Measurements from ENCODE around the gene LUC7L3.

The LUC7L3 gene

DNA sequence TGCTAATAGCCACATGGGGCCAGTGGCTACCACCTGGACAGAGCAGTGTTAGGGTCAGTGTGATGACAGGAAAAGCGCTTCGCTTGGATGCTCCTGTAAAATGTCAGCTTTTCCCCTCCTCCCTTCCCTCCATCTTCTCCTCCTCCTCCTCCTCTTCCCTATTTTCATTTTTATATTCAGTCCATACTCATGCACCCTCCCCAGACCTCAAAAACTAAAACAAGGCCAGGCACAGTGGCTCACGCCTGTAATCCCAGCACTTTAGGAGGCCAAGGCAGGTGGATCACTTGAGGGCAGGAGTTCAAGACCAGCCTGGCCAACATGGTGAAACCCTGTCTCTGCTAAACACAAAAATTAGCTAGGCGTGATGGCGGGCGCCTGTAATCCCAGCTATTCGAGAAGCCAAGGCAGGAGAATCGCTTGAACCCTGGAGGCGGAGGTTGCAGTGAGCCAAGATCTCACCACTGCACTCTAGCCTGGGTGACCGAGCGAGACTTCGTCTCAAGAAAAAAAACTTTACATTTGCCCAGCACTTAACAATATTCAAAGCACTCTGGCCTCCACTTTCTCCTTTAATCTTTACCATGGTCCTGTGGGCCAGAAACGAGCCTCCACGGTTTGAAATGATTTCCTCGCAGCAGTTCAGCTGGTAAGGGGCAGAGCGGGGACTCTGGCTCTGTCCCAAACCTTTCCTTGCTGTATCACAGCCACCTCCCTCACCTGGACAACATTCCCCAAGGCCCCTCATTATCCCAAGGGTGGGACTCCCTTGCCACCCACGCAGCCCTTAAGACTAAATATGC, 33.5 kb upstream of the LUC7L3 start:
- DNase-seq (ENCODE audit: low read depth in 2 of 2) = no peak

DNA sequence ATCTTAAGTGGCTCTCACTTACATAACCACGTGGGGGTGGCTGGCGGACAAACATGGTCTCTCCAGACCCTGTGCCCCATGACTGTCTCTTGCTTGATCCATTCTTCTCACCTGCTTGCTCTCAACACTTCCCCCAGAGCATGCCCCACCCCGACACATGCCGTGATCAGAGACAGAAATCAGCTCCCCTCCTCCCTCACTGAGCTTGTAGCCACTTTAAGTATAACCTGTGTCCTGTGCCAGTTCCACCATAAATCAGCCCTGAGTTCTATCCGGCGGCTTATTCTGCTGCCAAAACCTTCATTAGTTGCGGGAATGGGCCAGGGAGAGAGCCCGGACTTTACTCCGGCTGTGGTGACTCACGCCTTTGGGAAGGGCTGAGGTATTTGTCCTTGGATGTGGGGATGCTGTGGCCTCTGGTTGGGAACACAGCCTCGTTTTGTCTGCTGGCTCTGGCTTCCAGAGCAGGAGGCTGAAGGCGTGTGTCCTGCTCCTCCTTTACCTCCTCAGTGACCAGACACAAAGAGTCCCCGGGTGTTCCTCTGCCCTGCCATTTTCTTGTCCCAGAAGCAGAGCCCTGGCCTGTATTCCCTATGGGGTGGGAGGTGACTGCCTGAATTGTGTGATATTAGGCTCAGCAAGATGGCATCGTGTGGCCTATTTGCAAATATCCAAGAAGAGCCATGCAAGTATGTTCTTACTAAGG, 32.8 kb upstream of the LUC7L3 start:
- no peak for DNase-seq (ENCODE audit: low read depth in 2 of 2)

DNA sequence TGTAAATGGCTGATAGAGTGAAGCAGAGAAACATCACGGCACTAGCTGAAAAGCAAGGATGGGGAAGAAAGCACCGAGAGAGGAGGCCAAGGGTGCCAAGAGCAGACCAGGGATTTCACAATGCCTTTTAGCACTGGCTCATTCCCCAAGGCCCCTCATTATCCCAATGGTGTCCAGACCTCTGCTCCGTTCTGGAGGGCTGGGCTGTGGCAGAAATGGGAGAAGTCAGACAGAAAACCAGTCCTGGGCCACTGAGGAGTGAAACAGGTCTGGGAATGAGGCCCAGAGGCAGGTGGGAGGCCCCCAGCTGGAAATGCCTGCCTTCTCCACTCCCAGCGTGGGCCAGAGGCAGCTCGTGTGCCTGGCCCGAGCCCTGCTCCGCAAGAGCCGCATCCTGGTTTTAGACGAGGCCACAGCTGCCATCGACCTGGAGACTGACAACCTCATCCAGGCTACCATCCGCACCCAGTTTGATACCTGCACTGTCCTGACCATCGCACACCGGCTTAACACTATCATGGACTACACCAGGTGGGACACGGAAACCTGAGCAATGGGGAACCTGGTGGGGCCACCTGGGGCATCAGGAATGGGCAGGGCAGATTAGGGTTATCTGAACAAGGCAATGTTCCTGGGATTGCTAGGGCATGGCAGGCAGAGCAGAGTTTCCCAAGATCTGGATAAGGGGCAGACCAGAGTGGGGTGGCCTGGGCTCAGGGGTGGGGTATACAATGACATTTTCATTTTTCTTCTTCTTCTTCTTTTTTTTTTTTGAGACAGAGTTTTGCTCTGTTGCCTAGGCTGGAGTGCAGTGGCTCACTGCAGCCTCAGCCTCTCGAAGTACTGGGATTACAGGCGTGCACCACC, 32.0 kb upstream of the LUC7L3 start:
- no peak for DNase-seq (ENCODE audit: low read depth in 2 of 2)

DNA sequence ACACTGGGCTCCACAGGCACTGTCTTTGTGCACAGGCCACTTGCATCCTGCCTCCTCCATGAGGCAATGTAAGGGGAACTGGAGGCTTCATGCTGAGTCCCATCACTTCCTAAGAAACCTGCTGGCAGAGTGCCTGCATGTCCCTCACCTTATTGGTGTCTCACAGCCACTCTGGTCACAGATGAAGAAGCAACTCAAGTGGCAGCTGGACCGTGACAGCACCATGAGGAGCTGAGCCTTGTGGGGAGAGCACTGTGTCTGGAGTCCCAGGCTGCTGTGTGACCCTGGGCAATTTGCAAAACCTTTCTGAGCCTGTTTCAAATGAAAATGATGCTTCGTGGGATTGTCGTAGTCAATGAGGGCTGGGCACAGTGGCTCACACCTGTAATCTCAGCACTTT, 31.2 kb upstream of the LUC7L3 start:
- DNase-seq (ENCODE audit: low read depth in 2 of 2) = no peak

DNA sequence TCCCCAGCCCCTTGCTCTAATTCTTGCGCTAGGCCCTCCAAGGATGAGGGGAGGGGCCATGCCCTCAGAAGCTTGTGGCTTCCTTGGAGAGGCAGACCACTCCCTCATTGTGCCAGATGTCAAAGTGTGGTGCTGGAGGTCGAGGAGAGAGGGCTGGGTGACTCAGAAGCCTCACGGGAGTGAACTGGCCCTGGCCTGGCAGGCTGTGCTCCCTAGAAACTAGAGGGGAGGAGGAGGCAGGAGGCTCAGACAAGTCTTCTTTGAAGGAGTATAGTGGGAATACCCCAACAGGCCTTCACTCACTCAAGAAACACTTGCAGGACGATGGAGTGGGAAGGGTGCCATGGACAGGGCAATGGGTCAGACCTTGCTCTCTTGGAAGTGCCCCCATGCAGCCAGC, 30.2 kb upstream of the LUC7L3 start:
- DNase-seq (ENCODE audit: low read depth in 2 of 2) = no peak

DNA sequence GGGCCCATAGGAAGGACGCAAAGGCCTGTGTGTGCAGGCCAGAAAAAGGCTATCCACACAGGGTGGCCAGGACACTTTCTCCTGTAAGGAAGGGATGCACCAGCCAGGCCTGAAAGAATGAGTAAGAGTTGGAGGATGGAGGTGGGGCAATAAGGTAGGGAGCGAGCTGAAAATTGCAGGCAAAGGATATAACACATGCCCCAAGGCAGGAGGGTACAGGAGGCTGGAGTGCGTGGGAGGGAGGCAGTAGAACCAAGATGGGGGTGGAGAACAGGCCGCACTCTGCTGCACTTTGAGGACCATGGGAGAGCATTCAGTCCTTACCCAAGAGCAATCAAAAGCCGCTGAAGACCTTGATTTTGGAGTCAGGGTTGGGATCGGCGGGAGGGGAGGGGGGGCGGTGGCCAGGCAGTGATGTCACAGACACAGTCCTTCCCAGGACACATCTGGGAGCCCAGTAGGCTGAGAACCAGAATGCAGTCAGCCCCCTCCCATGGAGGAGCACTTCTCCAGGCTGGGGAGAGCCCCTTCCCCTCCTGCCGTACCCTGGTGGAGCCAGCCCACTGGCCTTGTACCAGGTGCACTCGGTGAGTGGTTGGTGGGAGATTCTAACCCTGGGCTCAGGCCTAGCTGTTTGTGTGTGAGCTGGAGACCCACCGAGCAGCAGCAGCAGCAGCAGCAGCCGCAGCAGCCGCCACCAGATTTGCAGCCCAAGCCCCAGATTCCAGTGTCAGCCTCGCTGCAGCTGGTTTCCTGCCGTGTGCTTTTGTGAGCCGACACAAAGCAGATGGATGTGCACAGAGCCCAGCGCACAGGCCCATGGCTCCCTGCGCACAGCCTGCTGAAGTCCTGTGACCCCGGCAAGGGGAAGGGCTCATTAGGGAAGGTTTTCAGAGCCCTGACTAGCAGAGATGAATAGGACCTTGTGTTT, 29.2 kb upstream of the LUC7L3 start:
- DNase-seq (ENCODE audit: low read depth in 2 of 2) = no peak

DNA sequence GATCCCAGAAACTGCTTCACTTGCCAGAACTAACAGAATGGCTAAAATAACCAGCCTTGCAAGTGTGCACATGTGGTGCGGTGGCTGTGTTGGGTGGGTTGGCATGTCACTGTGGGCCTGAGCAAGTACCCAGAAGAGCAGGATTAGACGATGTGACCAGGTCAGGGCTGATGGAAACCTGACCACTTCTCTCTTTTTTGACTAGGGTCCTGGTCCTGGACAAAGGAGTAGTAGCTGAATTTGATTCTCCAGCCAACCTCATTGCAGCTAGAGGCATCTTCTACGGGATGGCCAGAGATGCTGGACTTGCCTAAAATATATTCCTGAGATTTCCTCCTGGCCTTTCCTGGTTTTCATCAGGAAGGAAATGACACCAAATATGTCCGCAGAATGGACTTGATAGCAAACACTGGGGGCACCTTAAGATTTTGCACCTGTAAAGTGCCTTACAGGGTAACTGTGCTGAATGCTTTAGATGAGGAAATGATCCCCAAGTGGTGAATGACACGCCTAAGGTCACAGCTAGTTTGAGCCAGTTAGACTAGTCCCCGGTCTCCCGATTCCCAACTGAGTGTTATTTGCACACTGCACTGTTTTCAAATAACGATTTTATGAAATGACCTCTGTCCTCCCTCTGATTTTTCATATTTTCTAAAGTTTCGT, 28.4 kb upstream of the LUC7L3 start:
- DNase-seq (ENCODE audit: low read depth in 2 of 2) = no peak

DNA sequence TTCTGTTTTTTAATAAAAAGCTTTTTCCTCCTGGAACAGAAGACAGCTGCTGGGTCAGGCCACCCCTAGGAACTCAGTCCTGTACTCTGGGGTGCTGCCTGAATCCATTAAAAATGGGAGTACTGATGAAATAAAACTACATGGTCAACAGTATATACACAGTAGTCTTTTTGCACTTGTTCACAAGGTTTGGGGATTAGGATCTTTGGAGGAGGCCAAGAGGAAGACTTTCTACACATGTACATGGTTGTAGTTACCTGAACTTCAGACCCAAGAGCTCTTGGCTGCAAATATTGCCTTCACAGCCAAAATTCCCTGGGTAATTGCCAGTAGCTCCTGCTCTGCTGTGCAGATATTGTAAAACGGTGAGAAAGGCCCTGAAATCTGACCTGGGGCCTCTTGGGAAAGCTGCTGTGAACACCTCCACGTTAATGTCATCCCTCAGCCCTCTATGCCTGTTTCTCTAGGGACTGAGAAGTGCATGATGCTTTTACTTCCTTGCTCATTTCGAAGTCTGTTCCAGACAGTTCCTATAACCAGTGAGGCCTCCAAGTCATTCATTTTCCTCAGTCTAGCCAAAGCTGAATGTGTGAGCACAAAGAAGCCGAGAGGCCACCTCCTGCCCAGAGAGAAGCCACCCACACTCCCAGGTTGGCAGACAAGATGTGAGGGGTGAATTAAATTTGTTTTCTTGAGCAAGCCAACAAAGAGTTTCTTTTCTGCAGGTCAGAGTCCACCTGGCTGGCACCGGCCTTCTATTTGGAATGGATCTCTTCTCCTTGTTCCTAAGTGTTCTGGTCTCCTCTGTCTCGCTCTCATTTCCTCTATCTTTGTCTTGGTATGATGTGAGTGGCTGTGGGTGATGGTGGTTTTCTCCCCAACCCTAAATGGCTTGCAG, 27.6 kb upstream of the LUC7L3 start:
- DNase-seq (ENCODE audit: low read depth in 2 of 2) = no peak

DNA sequence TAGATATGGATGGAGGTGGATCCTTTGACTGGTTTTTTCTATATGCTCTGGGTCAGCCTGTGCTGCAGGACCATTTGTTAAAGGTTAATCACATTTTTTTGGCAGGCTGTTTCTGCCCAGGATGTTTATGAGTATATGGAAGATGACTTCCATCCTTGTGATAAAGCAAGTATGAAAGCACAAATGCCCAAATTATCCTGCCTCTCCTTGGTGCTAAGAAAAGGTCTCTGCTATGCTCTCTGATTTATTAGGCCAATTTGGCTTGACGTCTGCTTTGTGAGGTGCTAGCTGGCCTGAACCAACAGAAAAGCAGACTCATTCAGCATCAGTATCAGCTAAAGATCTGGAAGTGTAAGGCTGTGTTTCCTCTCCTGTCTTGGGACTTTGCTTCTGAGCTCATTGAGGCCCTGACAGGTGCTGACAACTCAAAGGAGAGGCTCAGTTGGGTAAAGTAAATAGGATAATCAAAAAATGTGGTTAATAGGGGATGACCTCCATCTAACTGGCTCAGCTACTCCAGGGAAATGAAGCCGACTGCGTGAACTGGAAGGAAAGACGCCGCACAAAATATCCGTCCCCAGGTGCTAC, 26.9 kb upstream of the LUC7L3 start:
- no peak for DNase-seq (ENCODE audit: low read depth in 2 of 2)

DNA sequence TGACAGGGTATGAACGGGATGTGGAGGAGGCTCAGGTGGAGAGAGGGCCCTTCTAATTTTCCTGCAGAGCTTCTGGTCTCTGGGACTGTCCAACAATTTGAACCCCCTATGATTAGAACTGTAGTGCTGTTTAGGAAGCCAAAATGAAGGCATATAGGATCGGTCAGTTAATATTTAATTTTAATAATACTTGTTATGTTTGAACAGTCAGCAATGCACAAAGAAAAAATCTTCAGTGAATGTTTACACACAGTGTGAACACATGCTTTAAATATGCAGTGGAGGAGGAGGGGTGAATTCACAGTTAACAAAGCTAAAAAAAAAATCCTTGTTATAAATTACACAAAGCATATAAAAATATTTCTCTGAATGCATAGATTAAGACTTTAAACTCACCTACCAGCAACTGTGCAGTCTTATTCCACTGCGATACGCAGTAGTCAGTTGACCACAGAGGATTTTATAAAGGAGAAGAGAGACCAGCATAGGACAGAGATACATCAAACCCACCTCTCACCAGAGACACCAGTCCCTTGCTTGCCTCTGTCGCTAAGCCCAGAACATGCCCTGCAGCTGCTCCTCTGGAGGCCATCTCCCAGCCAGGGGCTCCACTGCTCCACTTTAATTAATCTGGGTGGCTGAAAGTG, 26.2 kb upstream of the LUC7L3 start:
- DNase-seq (ENCODE audit: low read depth in 2 of 2) = no peak

DNA sequence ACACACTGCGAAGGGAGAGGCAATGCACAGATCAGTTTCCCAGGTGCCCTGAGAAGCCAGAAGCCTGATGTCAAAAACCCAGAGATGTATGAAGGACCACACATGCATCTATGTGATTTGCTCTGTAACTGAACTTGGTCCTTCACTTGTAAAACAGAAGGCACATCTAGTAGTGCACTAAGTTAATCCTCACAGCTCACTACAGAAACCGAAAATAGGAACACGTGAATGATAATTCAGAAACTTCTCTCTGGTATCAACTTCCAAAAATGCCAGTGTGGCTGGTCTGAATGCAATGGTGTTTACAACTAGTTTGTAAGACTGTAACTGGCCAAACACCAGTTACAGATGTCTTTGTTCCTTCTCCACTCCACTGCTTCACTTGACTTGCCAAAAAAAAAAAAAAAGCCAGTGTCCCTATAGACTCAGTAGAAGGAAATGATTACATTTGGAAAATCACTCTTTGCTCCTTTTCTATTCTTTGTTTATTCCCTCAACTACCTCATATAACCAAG, 23.0 kb upstream of the LUC7L3 start:
- no peak for DNase-seq (ENCODE audit: low read depth in 2 of 2)

DNA sequence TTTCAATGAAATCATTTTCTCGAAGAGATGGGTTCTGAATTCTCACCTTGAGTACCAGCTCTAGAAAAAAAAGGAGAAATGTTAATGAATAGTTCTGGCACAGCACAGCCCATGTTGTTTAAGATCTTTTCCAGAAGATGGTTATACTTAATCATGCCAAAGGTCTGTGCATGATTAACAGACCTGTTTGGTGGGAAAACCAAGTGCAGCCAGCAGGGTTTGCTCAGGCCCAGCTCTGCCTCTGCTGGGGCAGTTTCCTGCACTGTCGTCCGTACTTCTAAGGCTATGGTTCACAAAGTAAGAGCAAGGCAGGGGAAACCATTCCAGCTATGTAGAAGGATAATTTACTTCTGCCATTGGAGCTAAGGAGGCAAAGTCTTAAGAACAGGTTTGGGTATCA, 22.3 kb upstream of the LUC7L3 start:
- DNase-seq (ENCODE audit: low read depth in 2 of 2) = no peak

DNA sequence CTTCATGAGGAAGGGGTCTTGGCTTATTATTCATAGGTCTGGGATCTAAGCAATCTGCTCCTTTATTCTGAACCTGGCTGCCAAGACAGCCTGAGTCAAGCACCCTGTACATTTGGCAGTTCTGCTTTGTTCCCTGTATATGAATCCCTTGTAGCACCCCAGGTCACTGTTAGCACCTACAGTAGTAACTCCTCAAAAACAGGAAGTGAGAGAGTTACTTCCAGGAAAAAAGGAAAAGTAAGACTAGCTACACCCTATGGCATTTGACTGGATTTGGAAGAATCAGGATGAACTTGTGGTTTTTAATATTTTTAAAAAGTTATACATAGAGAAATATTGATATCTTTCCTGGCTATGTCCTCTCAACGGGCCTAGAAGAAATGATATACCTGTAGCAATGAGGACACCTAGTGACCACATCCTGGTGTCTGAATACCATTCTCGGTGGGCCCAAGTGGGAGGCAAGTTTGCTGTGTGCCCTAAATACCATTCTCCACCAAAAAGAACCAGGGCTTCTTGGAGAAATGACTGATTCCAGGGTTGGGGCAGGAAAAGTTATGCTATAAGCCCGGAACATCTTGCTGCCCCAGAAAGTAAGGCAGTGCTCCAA, 21.6 kb upstream of the LUC7L3 start:
- DNase-seq (ENCODE audit: low read depth in 2 of 2) = no peak

DNA sequence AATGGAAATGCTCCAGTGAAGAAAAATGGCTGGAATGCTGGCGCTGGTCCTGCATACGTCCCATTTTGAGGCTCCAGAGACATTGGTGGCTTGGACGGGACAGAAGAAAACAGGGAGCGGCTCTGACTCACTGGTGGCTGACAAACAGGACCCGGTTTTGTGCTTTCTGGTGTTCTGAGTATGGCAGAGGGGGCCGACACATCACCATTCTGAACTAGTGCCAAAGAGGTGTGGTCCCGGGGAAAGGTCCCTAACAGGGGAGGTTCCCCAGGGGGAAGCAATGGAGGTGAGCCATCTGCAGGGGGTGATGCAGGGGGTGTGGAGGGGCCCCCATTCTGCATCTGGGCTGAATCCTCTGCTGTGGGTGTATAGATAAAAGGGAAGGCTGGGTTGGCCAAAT, 20.0 kb upstream of the LUC7L3 start:
- DNase-seq (ENCODE audit: low read depth in 2 of 2) = no peak

DNA sequence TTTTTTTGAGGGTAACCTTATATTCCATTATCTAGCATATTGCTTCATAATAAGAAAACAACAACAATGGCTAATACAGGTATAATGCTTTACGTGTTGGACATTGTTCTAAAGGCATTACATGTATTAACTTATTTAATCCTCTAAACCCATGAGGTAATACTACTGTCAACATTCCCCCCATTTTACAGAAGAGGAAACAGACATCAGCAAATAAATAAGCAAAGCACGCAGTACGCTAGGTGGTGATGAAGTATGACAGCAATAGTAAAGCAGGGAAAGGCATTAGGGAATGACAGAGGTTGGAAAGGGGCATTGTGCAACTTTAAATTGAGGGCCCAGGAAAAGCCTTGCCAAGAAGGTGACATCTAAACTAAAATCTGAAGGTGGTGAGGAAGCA, 16.2 kb upstream of the LUC7L3 start:
- DNase-seq (ENCODE audit: low read depth in 2 of 2) = no peak

DNA sequence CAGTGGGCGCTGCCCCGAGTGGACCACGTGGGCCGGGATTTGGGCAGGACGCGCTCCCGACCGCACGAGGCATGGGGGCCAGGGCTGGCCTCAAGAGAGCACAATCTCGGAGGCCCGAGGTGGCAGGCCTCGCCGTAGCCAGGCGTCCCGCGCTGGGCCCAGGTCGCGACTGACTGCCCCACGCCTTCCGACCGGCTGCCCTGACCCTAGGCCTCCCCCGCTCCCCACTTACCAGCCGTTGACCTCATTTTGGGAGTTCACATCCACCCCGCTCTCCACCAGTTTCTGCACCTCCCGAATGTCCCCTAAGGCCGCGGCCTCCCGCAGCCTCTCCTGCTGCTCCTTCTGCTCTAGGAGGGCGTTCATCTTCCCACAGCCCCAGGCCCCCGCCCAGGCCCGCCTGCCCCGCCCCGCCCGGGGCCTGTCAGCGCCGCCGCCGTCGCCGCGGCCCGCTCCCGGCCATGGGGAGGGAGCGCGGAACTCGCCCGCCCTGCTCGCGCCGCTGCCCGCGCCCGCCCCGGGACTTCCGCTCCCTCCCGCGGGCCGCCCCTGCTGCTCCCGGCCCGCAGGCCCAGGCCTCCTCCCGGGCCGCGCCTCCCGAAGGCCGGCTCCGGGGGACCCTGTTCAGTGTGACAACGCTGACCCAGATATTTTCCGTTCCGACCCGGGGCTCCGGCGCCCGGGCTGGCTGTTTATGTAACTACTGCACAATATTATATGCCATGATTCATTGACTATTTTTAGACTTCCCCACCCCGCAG, 11.9 kb upstream of the LUC7L3 start, which contains the start of gene ANKRD40:
Gene ANKRD40 (minus strand): TSS at position 626 of the 761 bp plus-strand sequence. CDS start 260 bp downstream, at position 366.
- peak; percentile 80 to 81 for DNase-seq (ENCODE audit: low read depth in 2 of 2)

Data from stimulated activated CD8-positive, alpha-beta memory T cell treated with anti-CD3 and anti-CD28 coated beads, Interleukin-15, amount 100 ng/mL, for 4 hours (primary cell).